ENCODE measurements around the gene GLDN. TPM values are rescaled to one million over a fixed set of nuclear protein-coding genes. Genes with fewer than 3 reads are reported as not detected.

GLDN gene
- total RNA-seq, 4 donors from 2014 or later, result 0.27 to 1.8 (median 1.2) TPM

DNA sequence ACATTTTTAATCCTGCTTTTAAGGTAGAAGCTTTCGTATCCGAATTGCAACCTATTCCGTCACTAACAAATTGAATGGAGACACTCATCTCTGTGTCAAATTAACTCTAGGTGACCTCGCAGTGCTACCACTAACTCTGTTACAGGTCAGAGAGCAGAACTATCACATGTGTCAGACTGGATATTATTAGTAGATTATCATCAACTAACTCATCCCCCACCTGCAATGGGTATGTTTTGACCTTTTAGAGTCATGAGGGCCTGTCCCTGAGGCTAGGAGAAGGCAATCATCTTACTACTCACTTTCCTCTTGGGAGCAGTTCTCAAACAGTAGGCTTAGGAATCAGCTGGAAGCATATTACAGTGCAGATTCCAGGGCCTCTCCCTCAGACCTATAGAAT, 2.0 kb downstream of the GLDN start:
- Histone ChIP-seq H3K36me3 (no peaks in the 10 kb centered on the region), H3K27ac (no peak overlapping the region), H3K4me1 (peaks cover 0 to 7% of the 10 kb centered on the region in 2 donors), H3K4me3 (replicated peaks in 1 of 3) (no peak overlapping the region), H3K27me3 (no peaks in the 10 kb centered on the region), H3K9me3 (no peaks in the 10 kb centered on the region)
- DNase-seq, result no peak
- WGBS, 2 donors, result 95 to 98% methylated on average over 4 of the region's 4 CpGs
- intact Hi-C loops (cut with DNase I), result no loop called here
- TF ChIP-seq POLR2A (IDR thresholded peaks at IDR 0.05), result no peak
- TF ChIP-seq, protein P1, sequence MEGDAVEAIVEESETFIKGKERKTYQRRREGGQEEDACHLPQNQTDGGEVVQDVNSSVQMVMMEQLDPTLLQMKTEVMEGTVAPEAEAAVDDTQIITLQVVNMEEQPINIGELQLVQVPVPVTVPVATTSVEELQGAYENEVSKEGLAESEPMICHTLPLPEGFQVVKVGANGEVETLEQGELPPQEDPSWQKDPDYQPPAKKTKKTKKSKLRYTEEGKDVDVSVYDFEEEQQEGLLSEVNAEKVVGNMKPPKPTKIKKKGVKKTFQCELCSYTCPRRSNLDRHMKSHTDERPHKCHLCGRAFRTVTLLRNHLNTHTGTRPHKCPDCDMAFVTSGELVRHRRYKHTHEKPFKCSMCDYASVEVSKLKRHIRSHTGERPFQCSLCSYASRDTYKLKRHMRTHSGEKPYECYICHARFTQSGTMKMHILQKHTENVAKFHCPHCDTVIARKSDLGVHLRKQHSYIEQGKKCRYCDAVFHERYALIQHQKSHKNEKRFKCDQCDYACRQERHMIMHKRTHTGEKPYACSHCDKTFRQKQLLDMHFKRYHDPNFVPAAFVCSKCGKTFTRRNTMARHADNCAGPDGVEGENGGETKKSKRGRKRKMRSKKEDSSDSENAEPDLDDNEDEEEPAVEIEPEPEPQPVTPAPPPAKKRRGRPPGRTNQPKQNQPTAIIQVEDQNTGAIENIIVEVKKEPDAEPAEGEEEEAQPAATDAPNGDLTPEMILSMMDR (IDR thresholded peaks at IDR 0.05), result no peak

DNA sequence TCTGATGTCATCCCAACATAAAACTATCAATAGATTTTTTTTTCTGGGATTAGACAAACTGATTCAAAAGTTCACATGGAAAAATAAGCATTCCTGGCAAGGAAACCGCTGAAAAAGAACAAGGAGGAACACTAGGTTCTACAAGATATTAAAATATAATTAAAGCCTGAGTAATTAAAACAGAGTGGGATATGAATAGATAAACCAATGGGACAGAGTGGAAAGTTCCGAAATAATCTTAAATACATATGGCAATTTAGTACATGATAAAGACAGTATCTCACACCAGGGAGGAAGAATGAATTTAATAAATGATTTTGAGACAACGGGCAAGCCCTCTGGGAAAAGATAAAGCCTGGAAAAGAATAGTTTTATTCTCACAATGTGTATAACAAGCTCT, 4.7 kb downstream of the GLDN start:
- Histone ChIP-seq H3K4me3 (replicated peaks in 1 of 3) (no peak overlapping the region), H3K4me1 (peaks cover 3 to 7% of the 10 kb centered on the region in 2 donors), H3K9me3 (no peaks in the 10 kb centered on the region), H3K27ac (no peak overlapping the region), H3K36me3 (no peaks in the 10 kb centered on the region), H3K27me3 (no peaks in the 10 kb centered on the region)
- intact Hi-C loops (cut with DNase I), result no loop called here
- no peak for DNase-seq
- TF ChIP-seq, protein P1 (IDR thresholded peaks at IDR 0.05), result no peak
- no peak for TF ChIP-seq POLR2A (IDR thresholded peaks at IDR 0.05)
- 70% methylated on average over 3 of the region's 3 CpGs for WGBS, 2 donors

DNA sequence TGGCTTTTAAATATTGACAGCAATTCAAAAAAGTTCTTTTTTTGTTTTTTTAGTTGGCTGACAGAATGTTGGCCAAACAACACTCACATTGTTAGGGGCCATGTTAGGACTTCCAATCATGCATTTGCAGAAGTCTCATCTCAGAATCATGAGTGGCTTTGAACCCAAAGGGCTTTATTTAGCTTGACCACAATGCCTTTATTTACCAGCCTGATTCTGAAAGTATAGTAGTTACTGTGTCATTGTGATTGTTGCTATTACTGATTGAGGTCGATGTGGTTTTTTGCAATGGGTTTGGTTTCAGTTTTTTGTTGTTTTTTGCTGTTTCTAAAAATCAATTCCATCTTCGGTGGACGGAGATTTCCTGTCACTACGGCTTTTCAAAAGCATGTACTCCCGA, 7.2 kb downstream of the GLDN start:
- no peak overlapping the region for H3K4me3 ChIP-seq (replicated peaks in 1 of 3)
- intact Hi-C loops (cut with DNase I), result no loop called here
- H3K4me1 ChIP-seq, result peaks cover 0 to 3% of the 10 kb centered on the region in 2 donors
- no peak for DNase-seq
- WGBS, 2 donors, result 64 to 85% methylated on average over 5 of the region's 5 CpGs
- TF ChIP-seq, protein P1 (IDR thresholded peaks at IDR 0.05), result no peak
- TF ChIP-seq POLR2A (IDR thresholded peaks at IDR 0.05), result no peak
- no peaks in the 10 kb centered on the region for H3K36me3 ChIP-seq
- H3K9me3 ChIP-seq, result no peaks in the 10 kb centered on the region
- peak overlapping the region in 1 of 3 donors; percentile 4 for H3K27ac ChIP-seq
- H3K27me3 ChIP-seq, result no peaks in the 10 kb centered on the region

DNA sequence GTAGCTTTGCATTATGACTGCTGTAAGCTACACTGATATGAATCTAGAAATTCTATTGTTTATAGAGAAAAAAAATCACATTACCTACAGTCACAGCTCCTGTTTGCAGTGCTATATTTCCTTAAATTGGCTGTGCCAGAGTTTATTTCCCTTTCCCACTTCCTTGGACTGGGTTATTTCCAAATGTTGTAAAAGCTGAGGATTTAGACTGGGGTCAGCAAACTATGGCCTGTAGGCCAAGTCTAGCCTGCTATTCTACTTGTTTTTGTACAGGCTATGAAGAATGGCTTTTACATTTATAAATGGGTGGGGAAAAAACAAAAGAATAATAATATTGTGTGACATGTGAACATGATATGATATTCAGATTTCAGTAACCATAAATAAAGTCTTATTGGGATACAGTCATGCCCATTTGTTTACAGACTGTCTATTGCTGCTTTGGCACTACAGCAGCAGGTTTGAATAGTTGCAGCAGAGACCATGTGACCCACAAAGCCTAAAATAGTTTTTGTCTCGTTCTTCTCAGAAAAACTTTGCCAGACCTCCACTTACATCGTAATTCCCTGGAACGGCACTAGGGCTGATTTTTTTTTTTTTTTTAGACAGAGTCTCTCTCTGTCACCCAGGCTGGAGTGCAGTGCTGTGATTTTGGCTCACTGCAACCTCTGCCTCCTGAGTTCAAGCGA, 7.8 kb downstream of the GLDN start:
- peaks cover 0 to 3% of the 10 kb centered on the region in 2 donors for H3K4me1 ChIP-seq
- peak overlapping the region in 1 of 3 donors; percentile 4 for H3K27ac ChIP-seq
- intact Hi-C loops (cut with DNase I), result no loop called here
- no peaks in the 10 kb centered on the region for H3K36me3 ChIP-seq
- H3K9me3 ChIP-seq, result no peaks in the 10 kb centered on the region
- 40 to 42% methylated on average over 4 of the region's 4 CpGs for WGBS, 2 donors
- peak in 1 of 2 donors; percentile 5 for DNase-seq
- no peak overlapping the region for H3K4me3 ChIP-seq (replicated peaks in 1 of 3)
- no peaks in the 10 kb centered on the region for H3K27me3 ChIP-seq
- TF ChIP-seq POLR2A (IDR thresholded peaks at IDR 0.05), result no peak
- TF ChIP-seq, protein P1 (IDR thresholded peaks at IDR 0.05), result no peak

DNA sequence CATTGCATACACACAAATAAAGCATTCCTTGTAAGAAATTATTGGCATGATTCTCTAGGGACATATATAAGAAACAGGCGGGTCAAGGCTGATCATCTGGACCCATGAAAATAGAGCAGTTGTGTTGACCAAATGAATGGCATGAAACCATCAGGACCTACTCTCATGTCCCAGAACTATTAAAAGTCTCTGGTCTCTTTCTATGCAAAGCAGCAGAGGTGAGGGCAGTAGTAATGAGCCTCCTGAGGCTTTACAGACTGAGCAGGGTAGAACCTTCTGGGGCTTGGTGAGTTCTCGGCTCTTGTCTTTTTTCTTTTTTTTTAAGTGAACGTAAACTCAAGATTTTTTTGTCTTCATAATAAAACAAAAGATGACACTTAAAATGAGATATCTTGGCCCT, 9.3 kb downstream of the GLDN start:
- Histone ChIP-seq H3K9me3 (no peaks in the 10 kb centered on the region), H3K4me1 (peaks cover 0 to 3% of the 10 kb centered on the region in 2 donors), H3K27me3 (no peaks in the 10 kb centered on the region), H3K36me3 (no peaks in the 10 kb centered on the region), H3K4me3 (replicated peaks in 1 of 3) (no peak overlapping the region), H3K27ac (no peak overlapping the region)
- no peak for DNase-seq
- TF ChIP-seq, protein P1 (IDR thresholded peaks at IDR 0.05), result no peak
- no peak for TF ChIP-seq POLR2A (IDR thresholded peaks at IDR 0.05)
- WGBS, 2 donors, result 94 to 96% methylated on average over 3 of the region's 3 CpGs
- intact Hi-C loops (cut with DNase I), result no loop called here

All from thyroid gland (tissue), 4 donors.